H7 (cell line): Measurements from ENCODE around the gene ELF2. TPM values are rescaled to one million over a fixed set of nuclear protein-coding genes. Genes with fewer than 3 reads are reported as not detected.
A peak's percentile ranks its signal among the peaks of the same experiment; 100 is the strongest.
"Not testable (repeated sequence)": the region's sequence is repeated elsewhere in the genome, so short reads cannot be mapped to it uniquely, and the experiment has no call there.

Experiments used
- DNase-seq: peaks from one replicate; pipeline ENCODE4 v3.0.0; 2012
- H3K27me3 ChIP-seq: 2 replicates; pipeline ENCODE4 v1.6.0; 2011; ENCODE audit warnings: mild to moderate bottlenecking, low read length; ENCODE audit not compliant: control insufficient read depth, insufficient read depth
- H3K36me3 ChIP-seq: replicated peaks from 2 replicates; pipeline ENCODE4 v1.5.1; 2011; ENCODE audit warnings: low read length; ENCODE audit not compliant: control insufficient read depth, insufficient read depth
- H3K4me3 ChIP-seq: 2 replicates; pipeline ENCODE4 v1.5.1; 2011; ENCODE audit warnings: low read depth, mild to moderate bottlenecking, control low read depth, low read length, moderate library complexity; ENCODE audit not compliant: insufficient read depth
- total RNA-seq: library from RNA; depleted of rRNA; stranded (reverse); fragments of >200 nt; shearing (Covaris generic); gene quantifications from 2 replicates; pipeline ENCODE4 v1.2.3, GENCODE V29; 2014

Gene ELF2
- total RNA-seq, 1 experiment from 2014 or later = 29.9 TPM

- no peaks in the 10 kb centered on the region for H3K36me3 ChIP-seq
- DNase-seq = no peak
- H3K4me3 ChIP-seq = no peak overlapping the region
- no peaks in the 10 kb centered on the region for H3K27me3 ChIP-seq
Observed at GRCh38 chr4:139200506-139200905, 23.5 kb upstream of the ELF2 start.

GRCh38 chr4:139200102-139200501 is 23.1 kb upstream of the ELF2 start:
- no peaks in the 10 kb centered on the region for H3K27me3 ChIP-seq
- DNase-seq = no peak
- no peak overlapping the region for H3K4me3 ChIP-seq
- no peaks in the 10 kb centered on the region for H3K36me3 ChIP-seq

- not testable (repeated sequence) for H3K36me3 ChIP-seq, DNase-seq, H3K4me3 ChIP-seq, H3K27me3 ChIP-seq
Observed at GRCh38 chr4:139197214-139197613, 20.2 kb upstream of the ELF2 start.

GRCh38 chr4:139196462-139196861 is 19.4 kb upstream of the ELF2 start:
- Histone ChIP-seq H3K4me3 (no peak overlapping the region), H3K36me3 (no peaks in the 10 kb centered on the region), H3K27me3 (no peaks in the 10 kb centered on the region)
- DNase-seq = no peak

GRCh38 chr4:139191373-139191772 is 14.4 kb upstream of the ELF2 start:
- H3K27me3 ChIP-seq = no peaks in the 10 kb centered on the region
- no peak overlapping the region for H3K4me3 ChIP-seq
- no peak for DNase-seq
- no peaks in the 10 kb centered on the region for H3K36me3 ChIP-seq

GRCh38 chr4:139189972-139190371 is 13.0 kb upstream of the ELF2 start:
- H3K36me3 ChIP-seq = no peaks in the 10 kb centered on the region
- no peaks in the 10 kb centered on the region for H3K27me3 ChIP-seq
- H3K4me3 ChIP-seq = no peak overlapping the region
- DNase-seq = no peak

- H3K27me3 ChIP-seq = no peaks in the 10 kb centered on the region
- DNase-seq = no peak
Observed at GRCh38 chr4:139189417-139189749, 12.4 kb upstream of the ELF2 start.

GRCh38 chr4:139188648-139189416 is 11.8 kb upstream of the ELF2 start:
- DNase-seq = peak; percentile 20
- no peaks in the 10 kb centered on the region for H3K36me3 ChIP-seq

More at GRCh38 chr4:139189417-139189749, 12.4 kb upstream of the ELF2 start:
- Histone ChIP-seq H3K4me3 (no peak overlapping the region), H3K36me3 (no peaks in the 10 kb centered on the region)

GRCh38 chr4:139184129-139184528 is 7.1 kb upstream of the ELF2 start:
- Histone ChIP-seq H3K27me3 (no peaks in the 10 kb centered on the region; the same call in 1 of the 2 replicates), H3K4me3 (no peak overlapping the region), H3K36me3 (no peaks in the 10 kb centered on the region)
- no peak for DNase-seq

More at GRCh38 chr4:139188648-139189416, 11.8 kb upstream of the ELF2 start:
- no peak overlapping the region for H3K4me3 ChIP-seq
- H3K27me3 ChIP-seq = no peaks in the 10 kb centered on the region

GRCh38 chr4:139177869-139178619 is 1.0 kb upstream of the ELF2 start:
- Histone ChIP-seq H3K36me3 (no peaks in the 10 kb centered on the region), H3K27me3 (peaks cover 5% of the 10 kb centered on the region; the same call in 1 of the 2 replicates), H3K4me3 (peak overlapping the region; percentile 75)
- DNase-seq = peak; percentile 94

- H3K4me3 ChIP-seq = peak overlapping the region; percentile 88
- DNase-seq = peak; percentile 88
- no peaks in the 10 kb centered on the region for H3K36me3 ChIP-seq
- H3K27me3 ChIP-seq = peaks cover 5% of the 10 kb centered on the region; the same call in 1 of the 2 replicates
Observed at GRCh38 chr4:139176302-139177048, 543 bp downstream of the ELF2 start.

GRCh38 chr4:139175646-139176301 is 1.2 kb downstream of the ELF2 start:
- peak overlapping the region; percentile 88 for H3K4me3 ChIP-seq
- H3K36me3 ChIP-seq = no peaks in the 10 kb centered on the region
- peaks cover 5% of the 10 kb centered on the region; the same call in 1 of the 2 replicates for H3K27me3 ChIP-seq
- DNase-seq = no peak

- Histone ChIP-seq H3K36me3 (no peaks in the 10 kb centered on the region), H3K4me3 (no peak overlapping the region), H3K27me3 (peaks cover 5% of the 10 kb centered on the region; the same call in 1 of the 2 replicates)
- DNase-seq = no peak
Observed at GRCh38 chr4:139171876-139172691, 4.9 kb downstream of the ELF2 start.
